ENCODE measurements around the gene ECT2L.

The ECT2L gene

DNA sequence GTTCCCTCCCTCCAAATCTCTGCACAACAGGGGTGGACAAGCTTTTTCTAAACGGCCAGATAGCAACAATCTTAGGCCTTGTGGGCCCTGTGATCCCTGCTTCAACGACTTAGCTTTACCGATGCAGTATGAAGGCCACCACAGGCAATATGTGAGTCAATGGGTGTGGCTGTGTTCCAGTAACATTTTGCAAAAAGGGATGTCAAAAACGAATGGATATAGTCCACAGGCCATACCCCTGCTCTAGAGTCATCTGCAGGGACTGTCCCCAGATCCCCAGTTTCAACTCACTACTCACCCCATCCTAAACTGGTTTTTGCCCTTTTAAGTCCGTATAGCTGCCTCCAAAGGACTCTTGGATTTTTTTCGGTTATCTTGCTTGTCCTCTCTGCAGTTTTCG is 34.4 kb downstream of the ECT2L start:
- TF ChIP-seq, protein P1, sequence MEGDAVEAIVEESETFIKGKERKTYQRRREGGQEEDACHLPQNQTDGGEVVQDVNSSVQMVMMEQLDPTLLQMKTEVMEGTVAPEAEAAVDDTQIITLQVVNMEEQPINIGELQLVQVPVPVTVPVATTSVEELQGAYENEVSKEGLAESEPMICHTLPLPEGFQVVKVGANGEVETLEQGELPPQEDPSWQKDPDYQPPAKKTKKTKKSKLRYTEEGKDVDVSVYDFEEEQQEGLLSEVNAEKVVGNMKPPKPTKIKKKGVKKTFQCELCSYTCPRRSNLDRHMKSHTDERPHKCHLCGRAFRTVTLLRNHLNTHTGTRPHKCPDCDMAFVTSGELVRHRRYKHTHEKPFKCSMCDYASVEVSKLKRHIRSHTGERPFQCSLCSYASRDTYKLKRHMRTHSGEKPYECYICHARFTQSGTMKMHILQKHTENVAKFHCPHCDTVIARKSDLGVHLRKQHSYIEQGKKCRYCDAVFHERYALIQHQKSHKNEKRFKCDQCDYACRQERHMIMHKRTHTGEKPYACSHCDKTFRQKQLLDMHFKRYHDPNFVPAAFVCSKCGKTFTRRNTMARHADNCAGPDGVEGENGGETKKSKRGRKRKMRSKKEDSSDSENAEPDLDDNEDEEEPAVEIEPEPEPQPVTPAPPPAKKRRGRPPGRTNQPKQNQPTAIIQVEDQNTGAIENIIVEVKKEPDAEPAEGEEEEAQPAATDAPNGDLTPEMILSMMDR (conservative IDR thresholded peaks at IDR 0.05; ENCODE audit: low read depth), result no peak
- CTCF ChIA-PET, result interaction anchor here (0.5 kb wide), 1 partner anchor 1259 kb away, joined by 4 read pairs; no protein-coding TSS in a partner anchor

DNA sequence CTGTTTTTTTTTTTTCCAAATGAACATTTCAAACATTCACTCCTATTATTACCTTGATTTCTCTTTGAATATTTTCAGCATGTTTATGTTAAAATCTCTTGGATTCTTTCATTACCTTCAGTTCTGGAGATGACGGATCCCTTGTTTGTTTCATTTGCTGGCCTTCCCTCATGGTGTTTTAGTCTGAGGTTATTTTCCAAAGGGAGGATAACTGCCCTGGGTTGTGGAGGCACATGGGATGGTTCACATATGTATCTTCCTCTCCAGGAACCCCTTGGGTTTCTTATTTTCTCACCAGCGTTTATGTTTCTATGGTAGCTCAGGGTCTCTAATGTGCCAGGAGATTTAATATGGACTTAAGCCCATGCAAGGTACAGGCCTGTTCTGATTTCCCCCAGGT is 36.3 kb downstream of the ECT2L start:
- CTCF ChIA-PET, result interaction anchor here (0.6 kb wide), 1 partner anchor 159 kb away, joined by 4 read pairs; no protein-coding TSS in a partner anchor
- no peak overlapping the region for H3K27ac ChIP-seq
- DNase-seq (ENCODE audit: low spot score), result no peak
- TF ChIP-seq, protein P1 (conservative IDR thresholded peaks at IDR 0.05; ENCODE audit: low read depth), result no peak
- POLR2A ChIA-PET (ENCODE audit: low non-redundant PET), result no interaction called here

More for the DNA sequence above, 34.4 kb downstream of the ECT2L start:
- H3K27ac ChIP-seq, result no peak overlapping the region
- DNase-seq (ENCODE audit: low spot score), result no peak
- POLR2A ChIA-PET (ENCODE audit: low non-redundant PET), result no interaction called here

DNA sequence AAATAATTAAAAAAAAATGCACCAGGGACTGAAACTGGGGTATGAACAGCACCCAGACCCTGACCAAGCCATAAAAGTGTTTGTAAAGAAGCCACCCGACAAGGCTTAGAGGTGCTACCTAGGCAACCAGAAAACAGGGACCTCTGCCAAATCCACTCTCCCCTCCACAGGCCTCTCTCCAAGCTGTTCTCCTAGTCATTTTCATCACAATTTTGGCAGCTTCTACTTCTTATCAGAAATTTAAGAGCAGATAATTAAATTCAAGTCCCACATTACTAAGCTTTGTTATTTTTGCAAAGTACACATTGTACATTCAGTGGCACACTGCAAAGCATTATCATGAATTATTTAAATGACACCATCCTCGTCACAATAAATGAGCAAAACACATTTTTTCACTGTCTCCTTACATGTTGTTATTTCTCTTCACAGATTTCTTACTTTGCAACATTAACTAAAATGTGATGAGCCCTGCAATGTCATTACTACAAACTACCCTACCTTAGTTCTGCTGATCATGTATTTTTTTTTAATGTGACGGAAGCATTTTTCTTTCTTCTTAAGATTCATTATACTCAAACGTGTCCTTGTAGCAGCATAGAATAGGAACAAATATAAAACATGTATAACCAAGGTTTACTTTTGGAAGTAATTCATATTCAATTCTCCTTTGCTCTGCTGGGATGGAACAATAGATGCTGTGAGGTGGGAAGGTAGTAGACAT is 38.1 kb downstream of the ECT2L start:
- TF ChIP-seq, protein P1 (conservative IDR thresholded peaks at IDR 0.05; ENCODE audit: low read depth), result no peak
- CTCF ChIA-PET, result interaction anchor here (0.6 to 0.7 kb wide), 2 partner anchors 83 to 1413 kb away, joined by 3 read pairs; no protein-coding TSS in a partner anchor
- POLR2A ChIA-PET (ENCODE audit: low non-redundant PET), result interaction anchor here (0.5 kb wide), 1 partner anchor 15 kb away, joined by 3 read pairs; no protein-coding TSS in a partner anchor
- H3K27ac ChIP-seq, result no peak overlapping the region
- DNase-seq (ENCODE audit: low spot score), result no peak

DNA sequence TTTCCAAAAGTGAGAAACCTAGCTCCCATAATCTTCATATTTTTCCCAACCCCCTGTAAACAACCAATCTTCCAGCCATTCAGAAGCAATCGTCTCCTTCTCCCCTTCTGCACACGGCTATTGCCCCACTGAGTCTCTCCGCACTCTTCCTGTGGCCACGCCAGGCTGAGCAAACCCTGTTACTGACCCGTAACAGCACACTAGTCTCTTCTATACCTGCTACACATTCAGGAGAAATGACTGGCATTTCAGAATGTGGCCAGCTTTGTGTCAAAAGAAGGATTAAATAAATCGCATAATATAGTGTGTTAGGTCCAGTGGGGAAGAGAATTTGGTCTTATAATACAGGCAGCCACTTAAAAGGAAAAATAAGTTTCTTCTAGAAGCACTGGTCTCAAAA is 41.4 kb downstream of the ECT2L start:
- DNase-seq (ENCODE audit: low spot score), result no peak
- ChIA-PET CTCF (no interaction called here), POLR2A (ENCODE audit: low non-redundant PET) (no interaction called here)
- TF ChIP-seq, protein P1 (conservative IDR thresholded peaks at IDR 0.05; ENCODE audit: low read depth), result no peak
- no peak overlapping the region for H3K27ac ChIP-seq

DNA sequence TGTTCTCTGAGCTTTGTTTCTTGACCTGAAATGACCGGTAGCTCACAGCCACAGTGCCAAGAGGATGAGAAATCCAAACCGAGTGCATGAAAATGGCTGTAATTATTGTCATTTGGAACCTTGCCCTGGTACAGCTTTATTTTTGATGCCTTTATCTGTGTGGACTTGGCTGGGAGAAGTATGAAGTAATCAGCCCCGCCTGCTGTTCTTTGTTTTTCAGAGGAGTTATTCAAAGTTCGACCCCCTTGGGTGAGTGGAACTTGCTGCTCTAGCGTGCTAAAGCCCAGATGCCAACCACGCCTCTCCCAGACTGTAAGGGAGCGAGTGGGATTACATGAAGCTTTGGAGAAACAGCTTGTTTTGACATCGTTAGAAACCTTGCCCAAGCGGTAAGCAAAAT is 48.3 kb downstream of the ECT2L start:
- no peak for DNase-seq (ENCODE audit: low spot score)
- POLR2A ChIA-PET (ENCODE audit: low non-redundant PET), result no interaction called here
- CTCF ChIA-PET, result interaction anchor here (0.6 kb wide), 2 partner anchors 190 to 516 kb away, joined by 3 to 5 read pairs; no protein-coding TSS in a partner anchor

DNA sequence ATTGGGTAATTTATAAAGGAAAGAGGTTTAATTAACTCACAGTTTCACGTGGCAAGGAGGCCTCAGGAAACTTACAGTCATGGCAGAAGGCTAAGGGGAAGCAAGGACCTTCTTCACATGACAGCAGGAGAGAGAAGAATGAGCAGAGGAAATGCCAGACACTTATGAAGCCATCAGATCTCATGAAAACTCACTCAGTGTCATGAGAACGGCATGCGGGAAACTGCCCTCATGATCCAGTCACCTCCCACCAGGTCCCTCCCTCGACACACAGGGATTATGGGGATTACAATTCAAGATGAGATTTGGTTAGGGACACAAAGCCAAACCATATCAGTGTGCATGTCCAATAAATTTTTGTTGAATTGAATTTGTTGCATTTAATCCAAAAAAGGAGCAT is 52.0 kb downstream of the ECT2L start:
- H3K27ac ChIP-seq, result no peak overlapping the region
- no peak for DNase-seq (ENCODE audit: low spot score)
- CTCF ChIA-PET, result no interaction called here
- POLR2A ChIA-PET (ENCODE audit: low non-redundant PET), result no interaction called here
- TF ChIP-seq, protein P1 (conservative IDR thresholded peaks at IDR 0.05; ENCODE audit: low read depth), result no peak

More for the DNA sequence above, 48.3 kb downstream of the ECT2L start:
- TF ChIP-seq, protein P1 (conservative IDR thresholded peaks at IDR 0.05; ENCODE audit: low read depth), result no peak
- no peak overlapping the region; the same call in 1 of the 2 replicates for H3K27ac ChIP-seq

All from RWPE1 (cell line).